ENCODE results near the gene RASSF9.

RASSF9 gene

DNA sequence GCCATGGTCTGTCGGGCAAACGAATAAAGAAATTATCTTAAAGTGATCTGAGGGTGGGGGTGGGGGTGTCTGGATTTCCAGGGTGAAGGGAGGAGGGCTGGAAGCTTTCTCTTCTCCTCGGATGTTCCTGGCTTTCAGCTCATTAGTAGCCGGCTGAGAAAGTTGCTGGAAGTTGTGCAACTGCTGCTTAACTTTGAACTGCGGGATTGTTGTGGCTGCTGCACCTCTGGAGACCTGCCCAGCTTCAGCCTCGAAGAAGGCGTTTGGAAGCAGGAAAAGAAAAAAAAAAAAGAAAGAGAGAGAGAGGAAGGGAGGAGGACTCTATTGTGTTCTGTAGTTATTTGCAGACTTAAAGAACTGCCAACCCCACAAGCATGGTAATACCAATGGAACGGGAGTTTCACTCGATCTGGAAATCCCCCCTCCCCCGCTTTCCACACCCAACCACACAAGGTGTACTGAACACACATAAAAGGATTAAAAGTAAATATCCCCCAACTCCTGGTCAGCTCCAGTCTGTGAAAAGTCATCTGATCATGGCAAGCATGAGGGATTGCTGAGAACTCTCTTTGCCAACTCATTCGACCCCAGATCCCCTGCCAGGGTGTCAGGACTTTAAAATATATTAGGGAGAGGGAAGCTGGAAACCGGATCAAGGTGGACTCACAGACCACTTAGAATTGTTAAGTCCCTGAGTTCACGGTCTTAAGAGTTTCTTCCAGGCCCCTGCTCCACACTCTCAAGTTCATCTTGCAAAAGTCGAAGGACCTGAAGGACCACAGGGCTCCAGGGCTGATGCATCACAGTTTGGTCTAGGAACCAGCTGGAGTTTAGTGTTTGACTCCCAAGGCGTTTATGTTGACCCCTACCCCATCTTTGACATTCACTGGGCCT is at the start of gene RASSF9:
Gene RASSF9 (minus strand): TSS at position 213 of the 894 bp plus-strand sequence. CDS start 208 bp downstream, at position 5.
- DNase-seq = no peak

DNA sequence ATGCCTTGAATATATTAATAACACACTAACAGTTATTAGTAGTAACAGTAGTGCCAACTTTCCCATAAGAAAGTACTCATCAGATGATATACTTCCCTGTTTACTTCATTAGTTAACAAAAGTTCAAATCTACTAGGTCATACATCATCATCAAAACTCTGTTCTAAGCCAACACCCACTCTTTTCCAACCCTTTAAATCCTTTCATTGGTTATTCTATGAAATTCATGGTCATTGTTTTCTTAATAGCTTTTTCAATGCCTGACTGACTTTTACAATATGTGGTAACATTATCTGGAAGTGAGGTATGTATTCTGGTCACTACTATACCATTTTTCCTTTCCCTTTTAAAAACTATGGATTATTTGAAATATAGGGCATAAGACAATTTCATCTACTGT is 47.6 kb upstream of the RASSF9 start:
- DNase-seq = no peak

DNA sequence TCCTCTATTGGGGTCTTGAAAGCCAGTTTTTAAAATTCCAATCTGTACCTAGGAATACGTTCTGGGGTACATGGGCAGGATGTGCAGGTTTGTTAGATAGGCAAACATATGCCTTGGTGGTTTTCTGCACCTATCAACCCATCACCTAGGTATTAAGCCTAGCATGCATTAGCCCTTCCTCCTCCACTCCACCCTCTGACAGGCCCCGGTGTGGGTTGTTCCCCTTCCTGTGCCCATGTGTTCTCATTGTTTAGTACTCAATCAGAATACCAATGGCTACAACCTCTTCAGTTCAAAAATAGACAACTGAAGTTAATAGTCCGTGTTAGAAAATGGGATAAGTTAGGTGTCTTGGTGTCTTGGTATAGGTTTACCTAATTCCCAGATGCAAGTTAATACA is 41.2 kb upstream of the RASSF9 start:
- no peak for DNase-seq

DNA sequence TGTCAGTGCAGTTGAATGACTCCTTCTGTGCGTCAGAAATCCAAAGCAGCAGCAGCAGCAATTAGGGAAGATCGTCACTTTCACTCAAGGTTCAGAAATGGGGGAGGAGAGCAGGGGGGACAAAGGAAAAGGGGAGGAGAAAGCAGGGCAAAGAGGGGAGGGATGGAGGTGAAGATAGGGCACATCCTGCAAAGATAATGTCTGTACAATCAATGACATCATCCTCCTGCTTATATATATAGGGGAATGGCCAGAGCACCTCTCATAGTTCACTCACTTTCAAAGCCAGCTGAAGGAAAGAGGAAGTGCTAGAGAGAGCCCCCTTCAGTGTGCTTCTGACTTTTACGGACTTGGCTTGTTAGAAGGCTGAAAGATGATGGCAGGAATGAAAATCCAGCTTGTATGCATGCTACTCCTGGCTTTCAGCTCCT is 37.8 kb upstream of the RASSF9 start, which contains the start of gene NTS:
Gene NTS (plus strand): TSS at position 265 of the 431 bp plus-strand sequence. CDS start 109 bp downstream, at position 374.
- no peak for DNase-seq

DNA sequence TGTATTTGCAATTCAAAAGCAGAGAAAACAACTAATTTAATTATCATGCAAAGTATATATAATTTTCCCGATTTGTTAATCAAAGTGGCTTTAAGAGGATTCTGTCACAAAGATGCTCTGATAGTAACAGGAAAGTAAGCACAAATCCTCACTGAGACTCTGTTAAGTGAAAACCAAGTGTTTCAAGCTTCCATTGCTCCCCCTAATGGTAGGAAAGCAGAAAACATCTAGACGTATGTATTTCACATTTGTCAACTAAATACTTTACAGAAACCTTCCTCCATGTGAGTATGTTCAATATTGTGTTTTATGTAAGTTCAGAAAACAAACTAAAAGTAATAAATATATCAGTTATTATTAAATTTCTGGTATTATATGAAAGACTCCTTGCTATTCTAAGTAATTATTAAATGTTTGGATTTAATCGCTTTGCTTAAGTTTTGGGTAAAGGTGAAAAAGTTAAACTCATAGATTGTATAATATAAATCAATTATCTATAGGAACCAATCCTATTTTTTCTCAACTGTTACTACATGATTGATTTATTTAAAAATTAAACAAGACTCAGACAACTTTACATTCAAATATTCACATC is 36.4 kb upstream of the RASSF9 start:
- no peak for DNase-seq

DNA sequence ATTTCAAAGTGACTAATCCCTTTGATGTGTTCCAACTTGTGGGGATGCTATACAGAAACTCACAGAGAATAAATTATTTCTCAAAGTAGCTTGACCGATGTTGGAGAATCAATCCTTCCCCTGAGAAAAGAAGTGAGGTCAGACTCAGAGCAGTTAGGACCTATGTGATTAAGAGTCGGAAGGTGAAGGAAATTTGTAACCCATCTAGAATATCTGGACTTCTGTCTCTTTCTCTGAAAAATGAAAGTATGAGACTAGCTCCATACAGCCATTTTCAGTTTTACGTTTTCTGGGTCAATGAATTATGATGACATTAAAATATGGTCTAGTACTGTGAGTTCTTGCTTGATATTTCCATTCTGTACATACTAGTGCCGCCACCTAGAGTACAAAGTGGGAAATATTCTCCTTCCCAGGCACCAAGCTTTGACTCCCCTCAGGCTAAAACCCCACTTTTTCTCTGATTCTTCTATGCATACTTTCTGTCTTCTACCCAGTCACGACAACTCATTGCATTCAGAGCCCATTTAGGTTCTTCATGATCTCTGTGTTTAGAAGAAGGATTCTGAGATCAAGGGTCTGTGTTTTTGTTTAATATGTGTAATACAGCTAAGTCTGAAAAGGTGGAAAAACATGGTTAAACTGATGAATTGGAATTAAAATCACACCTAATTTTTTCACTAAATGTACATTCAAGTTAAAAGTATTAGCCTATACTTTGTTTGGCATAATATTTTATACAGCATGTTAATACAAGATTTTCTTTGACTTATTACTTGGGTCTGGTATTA is 31.0 kb upstream of the RASSF9 start:
- no peak for DNase-seq

DNA sequence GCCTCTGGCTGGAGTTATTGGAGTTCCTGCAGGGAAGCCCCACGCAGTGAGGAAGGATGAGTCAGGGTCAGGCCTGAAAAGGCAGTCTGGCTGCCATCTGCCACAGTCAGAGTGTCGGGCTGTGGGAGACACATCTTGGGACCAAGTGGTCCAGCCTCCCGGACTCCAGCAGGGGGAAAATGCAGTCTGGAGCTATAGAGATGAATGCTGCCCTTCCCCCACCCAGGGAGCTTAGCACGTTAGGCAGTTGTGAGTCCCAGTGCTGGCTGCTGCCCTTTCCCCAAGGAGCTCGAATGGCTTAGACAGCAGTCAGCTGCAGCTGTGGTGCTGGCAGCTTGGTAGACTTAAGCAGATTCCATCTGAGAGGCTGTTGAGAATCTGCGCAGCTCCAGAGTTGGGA is 29.7 kb upstream of the RASSF9 start:
- DNase-seq = no peak

DNA sequence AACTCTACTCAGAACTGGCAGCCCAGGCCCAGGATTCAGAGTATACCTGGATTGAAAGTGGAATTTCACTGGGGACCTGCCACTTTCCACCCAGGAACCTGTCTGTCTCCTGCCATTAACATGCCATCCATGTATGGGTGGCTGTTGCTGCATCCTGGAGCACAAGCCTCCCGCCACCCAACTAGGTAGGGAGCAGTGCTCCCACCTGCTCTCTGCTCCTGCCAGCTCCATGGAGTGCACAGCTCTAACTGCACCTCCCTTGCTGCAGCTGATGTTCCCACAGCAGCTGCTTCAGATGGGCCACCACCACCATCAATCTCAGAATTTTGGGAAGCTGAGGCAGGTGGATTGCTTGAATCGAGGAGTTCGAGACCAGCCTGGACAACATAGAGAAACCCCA is 20.8 kb upstream of the RASSF9 start:
- DNase-seq = no peak

DNA sequence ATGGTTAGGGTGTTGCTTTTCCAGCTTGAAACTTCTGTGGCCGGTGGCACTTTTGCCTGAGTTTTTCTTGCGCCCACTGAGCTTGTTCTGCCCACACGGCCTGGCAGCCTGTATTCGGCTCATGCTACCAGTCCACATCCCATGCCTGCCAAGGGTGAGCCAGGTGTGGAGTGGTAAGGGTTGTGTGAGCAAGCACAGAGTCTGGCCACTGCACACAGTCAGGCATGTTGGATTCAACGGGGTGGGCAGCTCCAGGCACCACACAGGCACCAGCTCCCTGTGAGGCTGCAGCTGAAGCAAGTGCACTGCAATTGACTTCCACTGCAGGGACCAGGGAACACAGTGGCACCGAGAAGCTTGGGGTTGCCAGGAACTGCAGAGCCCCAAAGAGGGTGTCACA is 19.1 kb upstream of the RASSF9 start:
- no peak for DNase-seq

DNA sequence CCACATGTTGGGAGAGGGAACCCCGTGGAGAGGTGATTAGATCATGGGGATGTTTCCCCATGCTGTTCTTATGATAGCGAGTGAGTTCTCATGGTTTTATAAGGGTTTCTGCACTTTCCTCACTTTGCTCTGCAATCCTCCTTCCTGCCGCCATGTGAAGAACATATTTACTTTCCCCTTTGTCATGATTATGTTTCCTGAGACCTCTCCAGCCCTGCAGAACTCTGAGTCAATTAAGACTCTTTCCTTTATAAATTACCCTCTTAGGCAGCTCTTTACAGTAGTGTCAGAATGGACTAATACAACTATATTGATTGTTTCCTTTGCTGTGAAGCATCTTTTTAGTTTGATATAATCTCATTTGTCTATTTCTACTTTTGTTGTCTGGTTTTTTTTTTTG is 13.1 kb upstream of the RASSF9 start:
- DNase-seq = no peak

DNA sequence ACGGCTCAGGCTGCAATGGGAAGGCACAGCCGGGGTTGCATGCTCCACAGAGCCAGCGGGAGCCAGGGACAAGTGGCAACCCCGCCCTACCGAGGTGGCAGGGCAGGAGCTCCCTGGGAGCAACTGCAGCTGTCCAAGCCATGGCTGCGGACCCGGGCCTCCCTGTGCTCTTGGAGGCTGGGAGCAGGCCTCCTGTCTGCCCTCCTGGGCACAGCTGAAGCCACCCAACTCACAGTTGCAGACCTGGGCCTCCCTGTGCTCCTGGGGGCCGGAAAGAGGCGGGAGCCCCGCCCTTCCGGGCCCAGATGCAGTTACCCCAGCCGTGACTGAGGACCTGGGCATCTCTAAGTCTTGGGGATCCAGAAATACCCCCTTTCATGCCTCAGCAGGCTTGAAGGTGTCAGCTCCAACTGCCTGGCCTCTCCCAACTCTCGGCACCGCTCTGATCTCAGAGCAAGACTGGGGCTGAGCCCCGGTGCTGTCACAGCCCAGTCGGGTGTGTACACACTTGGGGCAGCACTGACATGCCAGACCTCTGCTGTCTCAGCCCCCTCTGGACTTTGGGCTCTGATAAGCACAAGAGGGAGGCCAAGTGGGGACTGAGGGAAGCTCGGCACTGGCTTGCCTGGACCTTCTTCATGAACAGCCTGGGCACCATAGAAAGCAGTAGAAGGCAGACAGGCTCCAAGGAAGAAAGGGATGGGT is 7.5 kb upstream of the RASSF9 start:
- no peak for DNase-seq

DNA sequence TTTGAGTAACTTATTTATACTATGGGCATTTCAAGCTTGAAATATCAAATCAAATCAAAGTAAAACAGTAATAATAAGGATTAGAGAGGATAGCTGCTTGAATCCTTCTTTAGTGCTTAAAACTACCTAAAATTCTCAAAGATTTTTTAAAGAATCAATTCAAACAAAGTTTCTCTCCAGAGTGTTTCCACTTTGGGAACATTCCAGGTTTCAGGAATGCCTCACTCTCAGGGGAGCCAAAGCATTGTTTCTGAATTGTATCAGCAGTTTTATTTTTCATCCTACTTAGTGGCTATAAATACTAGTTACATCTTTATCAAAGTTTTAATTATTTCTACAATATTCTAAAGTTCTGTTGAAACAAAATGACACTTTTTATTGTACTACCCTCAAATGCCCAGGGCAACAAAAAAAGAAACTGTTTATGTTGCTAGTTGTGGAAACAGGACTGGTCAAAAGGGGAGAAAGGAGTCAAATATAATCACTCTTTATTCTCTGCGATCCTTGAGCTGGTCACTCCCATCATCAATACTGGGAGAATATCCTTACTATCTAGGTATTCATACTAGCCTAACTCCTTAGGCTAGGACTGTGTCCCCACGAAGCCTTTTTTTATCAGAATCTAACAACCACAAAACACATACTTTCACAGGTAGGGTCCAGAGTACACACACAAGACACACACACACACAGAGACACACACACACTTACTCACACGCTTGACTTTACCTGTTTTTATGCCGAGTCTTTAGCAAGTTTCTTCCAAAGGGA is 598 bp downstream of the RASSF9 start:
- DNase-seq = no peak

DNA sequence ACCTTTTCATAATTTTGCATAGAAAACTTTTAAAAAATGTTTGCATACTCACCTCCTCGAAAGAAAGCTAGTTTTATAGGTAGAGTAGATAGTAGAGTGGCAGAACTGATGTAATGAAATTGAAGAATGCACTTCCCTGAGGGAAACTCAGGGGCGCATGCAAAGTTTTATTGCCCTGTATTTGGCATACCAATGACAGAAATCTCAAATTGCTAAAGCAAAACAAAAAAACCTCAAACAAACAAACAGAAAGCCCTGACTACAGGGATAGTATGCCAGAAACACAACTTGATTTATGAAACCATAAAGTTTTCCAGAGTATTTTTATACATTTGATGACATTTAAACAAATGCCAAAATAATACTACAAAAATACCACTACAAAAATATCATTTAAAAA is 1.8 kb downstream of the RASSF9 start:
- no peak for DNase-seq

DNA sequence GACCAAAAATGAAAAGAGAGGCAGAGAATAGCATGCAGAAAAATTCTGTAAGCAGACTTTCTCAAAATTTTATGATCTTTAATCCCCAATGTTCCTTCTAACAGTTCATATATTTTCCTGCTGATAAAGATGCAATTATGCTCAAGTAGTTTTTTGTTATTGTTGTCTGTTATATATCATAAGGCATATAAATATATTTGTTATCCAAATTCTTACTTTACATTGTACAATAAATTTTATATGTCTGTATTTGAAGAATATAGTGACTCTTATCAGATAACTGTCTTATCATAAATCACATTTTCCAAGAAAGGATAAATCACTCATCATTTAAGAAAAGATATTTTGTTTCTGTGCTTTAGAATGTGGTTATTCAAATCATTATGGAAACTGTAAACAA is 2.6 kb downstream of the RASSF9 start:
- DNase-seq = no peak

DNA sequence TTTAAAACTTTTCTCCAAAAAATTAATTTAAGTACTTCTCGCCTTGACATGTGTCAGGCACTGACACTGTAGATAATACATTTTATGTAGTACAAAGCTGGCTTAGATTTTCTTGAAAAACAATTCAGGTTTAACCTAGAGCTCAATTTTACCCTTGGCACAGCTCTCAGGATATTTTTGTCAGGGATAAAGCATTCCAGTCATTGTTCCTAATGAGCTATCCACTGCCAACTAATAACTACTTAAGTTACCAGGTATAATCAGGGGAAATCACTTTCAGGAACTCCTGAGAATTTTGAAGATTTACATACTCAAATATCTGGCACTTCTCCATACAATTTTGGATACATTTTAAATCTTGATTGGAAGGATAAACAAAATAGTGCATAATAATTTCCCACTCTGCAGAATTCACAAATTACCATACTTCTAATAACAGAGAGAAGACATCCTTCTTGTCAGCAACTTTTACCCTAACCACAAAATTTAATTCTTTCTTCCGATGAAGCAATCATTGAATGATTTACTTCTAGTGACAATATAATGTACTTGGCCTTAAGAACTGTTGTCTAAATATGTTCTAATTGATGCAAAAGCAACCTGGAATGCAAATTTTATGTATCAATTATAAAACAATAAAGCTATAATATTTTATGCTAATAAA is 4.8 kb downstream of the RASSF9 start:
- DNase-seq = no peak

DNA sequence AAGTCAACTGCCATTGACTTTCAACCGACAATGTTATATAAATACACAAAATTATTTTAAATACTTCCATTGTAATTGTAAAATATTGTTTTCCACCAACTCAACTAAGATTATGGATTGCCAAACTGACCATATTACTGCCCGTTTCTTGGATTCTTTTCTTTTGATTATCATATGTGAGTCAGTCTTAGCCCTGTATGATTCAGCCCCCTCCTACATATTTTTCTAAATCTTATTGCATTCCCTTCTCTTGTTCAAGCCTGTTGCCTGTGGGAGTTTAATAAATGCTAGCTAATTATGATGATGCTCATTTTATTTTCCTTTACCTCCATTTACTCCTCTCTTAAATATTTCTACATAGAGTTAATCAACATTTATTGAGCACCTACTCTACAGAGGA is 6.8 kb downstream of the RASSF9 start:
- no peak for DNase-seq

DNA sequence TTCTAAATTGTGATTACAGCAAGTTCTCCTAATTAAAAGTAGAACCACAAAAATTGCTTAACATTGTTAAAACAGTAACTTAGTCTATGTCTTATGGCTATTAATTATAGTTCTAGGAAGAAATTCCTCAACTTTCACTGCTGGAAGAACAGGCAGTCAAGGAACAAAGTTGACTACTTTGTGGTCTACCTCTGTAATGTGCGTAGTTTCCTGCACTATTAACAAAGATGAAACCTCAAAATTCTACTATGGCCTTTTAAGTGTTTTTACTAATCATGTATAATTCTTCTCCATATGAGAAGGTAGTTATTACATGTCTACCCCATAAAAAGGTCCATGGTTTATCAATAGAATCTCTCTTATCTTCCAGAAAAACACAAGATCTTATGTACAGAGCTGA is 7.6 kb downstream of the RASSF9 start:
- DNase-seq = no peak

DNA sequence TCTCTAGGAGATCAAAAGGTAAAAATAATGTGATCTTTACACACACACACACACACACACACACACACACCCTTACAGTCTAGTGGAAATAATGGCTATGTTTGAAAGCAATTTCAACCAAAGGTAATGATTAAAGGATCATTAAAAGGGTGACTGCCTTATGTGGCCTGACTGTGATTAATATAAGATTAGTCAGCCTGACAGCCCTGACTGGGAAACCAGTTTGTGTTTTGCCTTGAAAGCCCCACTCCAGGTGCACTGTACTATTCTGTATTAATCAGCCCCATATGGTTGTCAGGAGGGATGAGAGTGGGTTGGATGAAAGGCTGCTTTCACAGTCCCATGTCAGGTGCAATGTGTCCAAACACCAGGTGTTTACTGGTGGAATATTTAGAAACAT is 10.5 kb downstream of the RASSF9 start:
- no peak for DNase-seq

DNA sequence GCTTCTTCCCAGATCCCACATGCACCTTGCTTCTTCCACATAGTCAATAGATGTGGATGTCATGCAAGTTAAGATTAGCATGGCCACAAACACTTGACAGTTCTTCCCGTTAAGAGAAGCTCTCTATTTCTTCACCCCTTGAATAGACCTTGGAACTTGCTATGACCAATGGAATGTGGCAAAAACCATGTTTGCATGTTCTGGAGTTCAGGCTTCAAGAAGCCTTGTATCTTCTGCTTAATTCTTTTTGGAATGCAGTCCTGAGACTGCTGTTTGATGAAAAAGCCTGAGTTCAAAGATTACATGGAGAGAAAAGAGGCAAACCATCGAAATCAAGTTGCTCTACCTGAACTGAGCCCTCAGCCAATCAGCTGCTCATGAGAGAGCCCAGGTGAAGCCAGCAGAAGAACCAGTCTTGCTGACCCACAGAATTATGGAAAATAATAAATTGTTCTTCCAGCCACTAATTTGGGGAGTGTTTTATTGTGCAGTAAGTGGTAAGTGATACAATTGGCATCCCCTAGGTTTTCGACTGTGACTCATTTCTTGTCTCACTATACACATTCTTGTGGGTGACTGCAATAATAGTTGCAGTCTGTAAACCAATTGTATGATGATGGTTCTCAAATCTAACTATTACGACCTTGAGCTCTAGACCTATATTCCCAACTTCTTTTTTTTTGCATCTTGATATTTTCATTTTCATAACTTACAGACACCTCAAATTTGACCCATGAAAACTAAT is 12.6 kb downstream of the RASSF9 start:
- DNase-seq = no peak

DNA sequence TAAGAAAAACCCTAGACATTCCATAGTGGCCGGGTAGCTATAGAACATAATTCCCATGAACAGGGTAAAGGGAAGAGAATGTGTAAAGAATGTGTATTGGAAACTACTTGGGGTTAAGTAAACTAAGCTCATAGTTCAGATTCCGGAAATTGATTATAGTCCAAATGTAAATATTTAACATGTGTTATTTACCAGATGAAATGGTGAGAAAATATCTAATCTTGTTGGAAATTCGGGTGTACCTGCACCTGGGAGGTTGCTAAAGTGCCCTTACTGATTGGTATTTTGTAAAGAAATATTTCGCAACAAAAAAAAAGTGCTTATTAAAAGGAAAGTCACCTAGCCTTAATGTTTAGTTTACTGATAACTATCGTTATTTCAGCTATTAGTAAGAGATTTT is 14.4 kb downstream of the RASSF9 start:
- DNase-seq = no peak

DNA sequence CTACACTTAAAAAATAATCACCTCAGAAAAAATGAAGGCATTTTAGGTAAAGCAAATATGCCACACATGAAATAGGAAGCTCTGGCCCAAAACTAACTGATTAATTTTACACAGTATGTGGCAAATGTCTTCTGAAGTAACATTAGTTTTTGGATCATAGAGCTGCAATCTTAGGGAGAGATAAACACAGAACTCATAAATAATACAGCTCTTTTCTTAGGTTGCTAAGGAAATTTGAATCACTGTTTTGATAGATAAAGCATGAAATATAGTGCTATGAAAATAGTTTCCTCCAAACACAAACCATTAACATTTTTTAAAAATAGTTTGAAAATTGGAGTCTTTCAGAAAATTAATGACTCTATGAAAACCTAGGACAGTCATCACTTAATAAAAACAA is 15.0 kb downstream of the RASSF9 start:
- DNase-seq = no peak

All from stimulated activated CD4-positive, alpha-beta T cell treated with anti-CD3 and anti-CD28 coated beads, Interleukin-2, amount 100 ng/mL, for 48 hours (primary cell).